CD14-positive monocyte (primary cell): ENCODE results near the gene LIN28A. TPM values are rescaled to one million over a fixed set of nuclear protein-coding genes. Genes with fewer than 3 reads are reported as not detected.
A peak's percentile ranks its signal among the peaks of the same experiment; 100 is the strongest.

Experiments used
- DNase-seq, 3 donors: peaks; one replicate each; pipeline ENCODE4 v3.0.0-alpha.2; 2011 to 2022
- H2AFZ ChIP-seq: 2 replicates; pipeline ENCODE4 v1.6.0; 2012; ENCODE audit warnings: mild to moderate bottlenecking, low read depth, low read length, inconsistent platforms; ENCODE audit not compliant: insufficient read depth, poor library complexity, severe bottlenecking
- H3K27ac ChIP-seq, 2 donors: 1 replicate in 1 of 2; 2 replicates in 1 of 2; pipeline ENCODE4 v1.5.1; 2012 to 2013; ENCODE audit warnings: low read length in 2 of 2, control low read depth in 1 of 2, inconsistent platforms in 1 of 2, low read depth in 1 of 2, mild to moderate bottlenecking in 1 of 2
- H3K27me3 ChIP-seq, 2 donors: one replicate each; pipeline versions ENCODE4 v1.6.0 to v1.6.1; 2011 to 2013; ENCODE audit warnings: low read length in 2 of 2; ENCODE audit not compliant: control insufficient read depth in 2 of 2, insufficient read depth in 2 of 2
- H3K36me3 ChIP-seq, 2 donors: replicated peaks in 1 of 2; 1 replicate in 1 of 2; 2 replicates in 1 of 2; pipeline versions ENCODE4 v1.5.1 to v1.6.1; 2012 to 2013; ENCODE audit warnings: low read length in 2 of 2, control low read depth in 1 of 2, inconsistent platforms in 1 of 2, mild to moderate bottlenecking in 1 of 2; ENCODE audit not compliant: insufficient read depth in 2 of 2, control insufficient read depth in 1 of 2
- H3K4me1 ChIP-seq, 2 donors: 1 replicate in 1 of 2; 2 replicates in 1 of 2; pipeline versions ENCODE4 v1.5.1 to v1.6.1; 2012 to 2013; ENCODE audit warnings: low read length in 2 of 2, control low read depth in 1 of 2, inconsistent platforms in 1 of 2, mild to moderate bottlenecking in 1 of 2, moderate library complexity in 1 of 2; ENCODE audit not compliant: insufficient read depth in 2 of 2, control insufficient read depth in 1 of 2
- H3K4me2 ChIP-seq: replicated peaks from 2 replicates; pipeline ENCODE3; 2012; ENCODE audit warnings: low read length, moderate library complexity, mild to moderate bottlenecking; ENCODE audit not compliant: poor library complexity, severe bottlenecking; ENCODE audit errors: extremely low read depth
- H3K4me3 ChIP-seq, 3 experiments: fragments of 200-600 bp in 1 of 3; sonication (generic) in 1 of 3; replicated peaks in 1 of 3; 1 replicate in 2 of 3; 2 replicates in 1 of 3; pipeline ENCODE4 v1.5.1; 2011 to 2013; ENCODE audit warnings: low read length in 3 of 3, mild to moderate bottlenecking in 3 of 3, control low read depth in 2 of 3, low read depth in 2 of 3, inconsistent platforms in 1 of 3, moderate library complexity in 1 of 3
- H3K79me2 ChIP-seq: 2 replicates; pipeline ENCODE4 v1.6.0; 2012; ENCODE audit warnings: mild to moderate bottlenecking, control low read depth, inconsistent platforms, low read length, moderate library complexity; ENCODE audit not compliant: insufficient read depth
- H3K9ac ChIP-seq: 2 replicates; pipeline ENCODE4 v1.6.0; 2017; ENCODE audit warnings: low read length, mild to moderate bottlenecking; ENCODE audit not compliant: insufficient read depth, poor library complexity, severe bottlenecking
- H3K9me3 ChIP-seq, 2 donors: replicated peaks in 1 of 2; 1 replicate in 1 of 2; 2 replicates in 1 of 2; pipeline versions ENCODE4 v1.5.1 to v1.6.1; 2012 to 2013; ENCODE audit warnings: low read length in 2 of 2, control low read depth in 1 of 2; ENCODE audit not compliant: control insufficient read depth in 1 of 2, insufficient read depth in 1 of 2
- H4K20me1 ChIP-seq: 2 replicates; pipeline ENCODE4 v1.6.0; 2012; ENCODE audit warnings: mild to moderate bottlenecking, low read length, control low read depth, moderate library complexity; ENCODE audit not compliant: insufficient read depth
- H3K27ac Mint-ChIP-seq, 7 donors: one replicate each; pipeline ENCODE4 v1.8.0; 2020; ENCODE audit warnings: mild to moderate bottlenecking in 7 of 7, mixed read lengths in 7 of 7, moderate library complexity in 6 of 7, inconsistent platforms in 2 of 7
- H3K27me3 Mint-ChIP-seq, 3 donors: one replicate each; pipeline ENCODE4 v1.8.0; 2021 to 2022; ENCODE audit warnings: low read depth in 3 of 3, mild to moderate bottlenecking in 3 of 3, mixed read lengths in 3 of 3, moderate library complexity in 3 of 3, inconsistent platforms in 1 of 3
- H3K36me3 Mint-ChIP-seq, 2 donors: one replicate each; pipeline ENCODE4 v1.8.0; 2020; ENCODE audit warnings: mixed read lengths in 2 of 2, inconsistent platforms in 1 of 2, mild to moderate bottlenecking in 1 of 2
- H3K4me1 Mint-ChIP-seq: one replicate; pipeline ENCODE4 v1.8.0; 2020; ENCODE audit warnings: mild to moderate bottlenecking, mixed read lengths
- H3K4me3 Mint-ChIP-seq, 2 donors: one replicate each; pipeline ENCODE4 v1.8.0; 2020; ENCODE audit warnings: mild to moderate bottlenecking in 2 of 2, mixed read lengths in 2 of 2, moderate library complexity in 1 of 2
- H3K9me3 Mint-ChIP-seq, 7 donors: one replicate each; pipeline ENCODE4 v1.8.0; 2020 to 2022; ENCODE audit warnings: mixed read lengths in 7 of 7, mild to moderate bottlenecking in 6 of 7, moderate library complexity in 6 of 7, inconsistent platforms in 2 of 7
- CTCF ChIP-seq: fragments of 200-600 bp; IDR thresholded peaks from one replicate; pipeline ENCODE4 v1.8.0; 2022; ENCODE audit warnings: antibody characterized with exemption, mild to moderate bottlenecking
- WGBS: methylation state at CpG from one replicate; pipeline ENCODE4 v1.1.5; 2013; ENCODE audit warnings: missing lambda C conversion rate; ENCODE audit not compliant: insufficient coverage; 5-methylcytosine and 5-hydroxymethylcytosine counted together
- intact Hi-C, 2 donors: fragments of 100-400 bp; cut with micrococcal nuclease; formaldehyde crosslinking; loops; one replicate each; pipeline versions ENCODE4 v1.15.0 to v1.15.1; 2023
- polyA plus RNA-seq, 3 donors: library from polyadenylated mRNA; depleted of rRNA in 1 of 3; unstranded in 2 of 3; stranded (reverse) in 1 of 3; fragments of 300-500 nt in 2 of 3; fragments of >200 nt in 1 of 3; fragmentation: Illumina TruSeq in 2 of 3; gene quantifications; 1 replicate in 2 of 3; 2 replicates in 1 of 3; pipeline ENCODE4 v1.2.3, GENCODE V29; 2012 to 2021

LIN28A gene
- polyA plus RNA-seq, 3 donors: not detected

DNA sequence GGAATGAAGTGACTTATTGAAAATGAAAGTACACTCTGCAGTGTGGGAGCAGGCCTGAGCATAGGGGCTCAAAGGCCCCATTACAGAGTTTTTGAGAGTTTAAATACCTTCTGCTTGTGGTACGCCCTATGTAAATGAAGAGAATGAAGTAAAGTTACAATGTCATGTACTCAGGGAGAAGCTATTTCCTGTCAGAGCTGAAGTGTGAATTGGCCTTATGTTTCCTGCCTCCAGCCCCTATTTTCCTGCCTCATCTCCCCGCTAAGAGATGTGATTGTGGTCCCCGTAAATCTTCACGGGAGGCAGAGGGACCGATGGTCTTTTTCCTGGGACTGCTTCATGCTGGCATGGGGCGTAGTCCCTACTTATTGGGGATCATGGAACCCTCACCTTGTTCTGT lies 35.5 kb upstream of the LIN28A start:
- Histone ChIP-seq H3K36me3 (no peaks in the 10 kb centered on the region), H3K27ac (no peak overlapping the region), H3K27me3 (no peaks in the 10 kb centered on the region), H3K9me3 (no peaks in the 10 kb centered on the region), H3K4me2 (no peak overlapping the region), H3K4me1 (peaks cover 19 to 41% of the 10 kb centered on the region in 2 donors), H3K4me3 (no peak overlapping the region), H4K20me1 (no peaks in the 10 kb centered on the region), H2AFZ (peak overlapping the region; percentile 53), H3K9ac (no peak overlapping the region), H3K79me2 (no peaks in the 10 kb centered on the region)
- WGBS: 0% methylated on average over 3 of the region's 6 CpGs
- Mint-ChIP-seq H3K4me1 (peaks cover 52% of the 10 kb centered on the region), H3K27ac (no peak overlapping the region), H3K4me3 (no peak overlapping the region), H3K27me3 (peaks cover 13 to 24% (median 16%) of the 10 kb centered on the region in 3 donors), H3K9me3 (peaks cover 0 to 3% (median 0%) of the 10 kb centered on the region in 7 donors), H3K36me3 (no peaks in the 10 kb centered on the region)
- no peak for TF ChIP-seq CTCF
- DNase-seq: no peak
- intact Hi-C loops: no loop called here

- Histone ChIP-seq H3K9me3 (no peaks in the 10 kb centered on the region), H3K27me3 (no peaks in the 10 kb centered on the region), H3K9ac (no peak overlapping the region), H3K27ac (no peak overlapping the region), H3K36me3 (no peaks in the 10 kb centered on the region), H3K4me1 (peaks cover 19 to 41% of the 10 kb centered on the region in 2 donors), H4K20me1 (no peaks in the 10 kb centered on the region), H3K79me2 (no peaks in the 10 kb centered on the region), H2AFZ (no peak overlapping the region), H3K4me3 (no peak overlapping the region), H3K4me2 (no peak overlapping the region)
- Mint-ChIP-seq H3K36me3 (no peaks in the 10 kb centered on the region), H3K27me3 (peaks cover 12 to 19% (median 15%) of the 10 kb centered on the region in 3 donors), H3K4me1 (peaks cover 53% of the 10 kb centered on the region), H3K4me3 (no peak overlapping the region), H3K9me3 (no peaks in the 10 kb centered on the region), H3K27ac (no peak overlapping the region)
- no peak for TF ChIP-seq CTCF
- intact Hi-C loops: no loop called here
- 100% methylated on average over 3 of the region's 4 CpGs for WGBS
- no peak for DNase-seq
Observed at GRCh38 chr1:26376050-26376449, 34.6 kb upstream of the LIN28A start.
